ENCODE data around the gene PPP1R9A.

PPP1R9A gene

DNA sequence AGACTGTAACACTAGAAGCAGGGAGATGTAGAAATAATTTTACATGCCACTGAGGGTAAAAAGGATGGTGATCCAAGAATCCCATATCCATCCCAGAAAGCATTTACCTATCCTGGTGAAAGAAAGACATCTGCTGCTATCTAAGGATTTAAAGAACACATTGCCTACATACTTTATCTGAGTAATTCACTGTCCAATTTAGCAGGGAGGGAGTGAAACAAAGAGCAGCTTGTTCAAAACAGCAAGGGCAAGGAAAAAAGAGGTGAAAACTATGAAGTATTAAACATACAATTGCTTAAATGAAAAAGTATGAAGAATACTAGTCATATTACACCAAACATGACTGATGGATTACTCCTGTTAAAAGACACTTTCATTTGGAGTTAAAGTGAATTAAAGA is 206.2 kb downstream of the PPP1R9A start (continued):
- TF ChIP-seq, protein P1, sequence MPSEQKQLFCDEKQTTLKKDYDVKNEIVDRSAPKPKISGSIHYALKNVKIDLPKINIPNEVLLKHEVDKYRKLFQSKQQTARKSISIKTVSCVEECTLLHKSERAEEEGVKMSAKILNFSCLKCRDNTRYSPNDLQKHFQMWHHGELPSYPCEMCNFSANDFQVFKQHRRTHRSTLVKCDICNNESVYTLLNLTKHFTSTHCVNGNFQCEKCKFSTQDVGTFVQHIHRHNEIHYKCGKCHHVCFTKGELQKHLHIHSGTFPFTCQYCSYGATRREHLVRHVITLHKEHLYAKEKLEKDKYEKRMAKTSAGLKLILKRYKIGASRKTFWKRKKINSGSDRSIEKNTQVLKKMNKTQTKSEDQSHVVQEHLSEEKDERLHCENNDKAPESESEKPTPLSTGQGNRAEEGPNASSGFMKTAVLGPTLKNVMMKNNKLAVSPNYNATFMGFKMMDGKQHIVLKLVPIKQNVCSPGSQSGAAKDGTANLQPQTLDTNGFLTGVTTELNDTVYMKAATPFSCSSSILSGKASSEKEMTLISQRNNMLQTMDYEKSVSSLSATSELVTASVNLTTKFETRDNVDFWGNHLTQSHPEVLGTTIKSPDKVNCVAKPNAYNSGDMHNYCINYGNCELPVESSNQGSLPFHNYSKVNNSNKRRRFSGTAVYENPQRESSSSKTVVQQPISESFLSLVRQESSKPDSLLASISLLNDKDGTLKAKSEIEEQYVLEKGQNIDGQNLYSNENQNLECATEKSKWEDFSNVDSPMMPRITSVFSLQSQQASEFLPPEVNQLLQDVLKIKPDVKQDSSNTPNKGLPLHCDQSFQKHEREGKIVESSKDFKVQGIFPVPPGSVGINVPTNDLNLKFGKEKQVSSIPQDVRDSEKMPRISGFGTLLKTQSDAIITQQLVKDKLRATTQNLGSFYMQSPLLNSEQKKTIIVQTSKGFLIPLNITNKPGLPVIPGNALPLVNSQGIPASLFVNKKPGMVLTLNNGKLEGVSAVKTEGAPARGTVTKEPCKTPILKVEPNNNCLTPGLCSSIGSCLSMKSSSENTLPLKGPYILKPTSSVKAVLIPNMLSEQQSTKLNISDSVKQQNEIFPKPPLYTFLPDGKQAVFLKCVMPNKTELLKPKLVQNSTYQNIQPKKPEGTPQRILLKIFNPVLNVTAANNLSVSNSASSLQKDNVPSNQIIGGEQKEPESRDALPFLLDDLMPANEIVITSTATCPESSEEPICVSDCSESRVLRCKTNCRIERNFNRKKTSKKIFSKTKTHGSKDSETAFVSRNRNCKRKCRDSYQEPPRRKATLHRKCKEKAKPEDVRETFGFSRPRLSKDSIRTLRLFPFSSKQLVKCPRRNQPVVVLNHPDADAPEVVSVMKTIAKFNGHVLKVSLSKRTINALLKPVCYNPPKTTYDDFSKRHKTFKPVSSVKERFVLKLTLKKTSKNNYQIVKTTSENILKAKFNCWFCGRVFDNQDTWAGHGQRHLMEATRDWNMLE (tag by site-specific recombination; conservative IDR thresholded peaks at IDR 0.05; ENCODE audit: low read depth), result no peak
- no peak for TF ChIP-seq SCRT1 (tag by site-specific recombination; IDR thresholded peaks at IDR 0.05; ENCODE audit: borderline replicate concordance)
- TF ChIP-seq ZNF791 (tag by site-specific recombination; IDR thresholded peaks at IDR 0.05), result no peak
- TF ChIP-seq, protein P2, sequence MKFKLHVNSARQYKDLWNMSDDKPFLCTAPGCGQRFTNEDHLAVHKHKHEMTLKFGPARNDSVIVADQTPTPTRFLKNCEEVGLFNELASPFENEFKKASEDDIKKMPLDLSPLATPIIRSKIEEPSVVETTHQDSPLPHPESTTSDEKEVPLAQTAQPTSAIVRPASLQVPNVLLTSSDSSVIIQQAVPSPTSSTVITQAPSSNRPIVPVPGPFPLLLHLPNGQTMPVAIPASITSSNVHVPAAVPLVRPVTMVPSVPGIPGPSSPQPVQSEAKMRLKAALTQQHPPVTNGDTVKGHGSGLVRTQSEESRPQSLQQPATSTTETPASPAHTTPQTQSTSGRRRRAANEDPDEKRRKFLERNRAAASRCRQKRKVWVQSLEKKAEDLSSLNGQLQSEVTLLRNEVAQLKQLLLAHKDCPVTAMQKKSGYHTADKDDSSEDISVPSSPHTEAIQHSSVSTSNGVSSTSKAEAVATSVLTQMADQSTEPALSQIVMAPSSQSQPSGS (tag by site-specific recombination; IDR thresholded peaks at IDR 0.05; ENCODE audit: low read depth), result no peak
- TF ChIP-seq, protein P3, sequence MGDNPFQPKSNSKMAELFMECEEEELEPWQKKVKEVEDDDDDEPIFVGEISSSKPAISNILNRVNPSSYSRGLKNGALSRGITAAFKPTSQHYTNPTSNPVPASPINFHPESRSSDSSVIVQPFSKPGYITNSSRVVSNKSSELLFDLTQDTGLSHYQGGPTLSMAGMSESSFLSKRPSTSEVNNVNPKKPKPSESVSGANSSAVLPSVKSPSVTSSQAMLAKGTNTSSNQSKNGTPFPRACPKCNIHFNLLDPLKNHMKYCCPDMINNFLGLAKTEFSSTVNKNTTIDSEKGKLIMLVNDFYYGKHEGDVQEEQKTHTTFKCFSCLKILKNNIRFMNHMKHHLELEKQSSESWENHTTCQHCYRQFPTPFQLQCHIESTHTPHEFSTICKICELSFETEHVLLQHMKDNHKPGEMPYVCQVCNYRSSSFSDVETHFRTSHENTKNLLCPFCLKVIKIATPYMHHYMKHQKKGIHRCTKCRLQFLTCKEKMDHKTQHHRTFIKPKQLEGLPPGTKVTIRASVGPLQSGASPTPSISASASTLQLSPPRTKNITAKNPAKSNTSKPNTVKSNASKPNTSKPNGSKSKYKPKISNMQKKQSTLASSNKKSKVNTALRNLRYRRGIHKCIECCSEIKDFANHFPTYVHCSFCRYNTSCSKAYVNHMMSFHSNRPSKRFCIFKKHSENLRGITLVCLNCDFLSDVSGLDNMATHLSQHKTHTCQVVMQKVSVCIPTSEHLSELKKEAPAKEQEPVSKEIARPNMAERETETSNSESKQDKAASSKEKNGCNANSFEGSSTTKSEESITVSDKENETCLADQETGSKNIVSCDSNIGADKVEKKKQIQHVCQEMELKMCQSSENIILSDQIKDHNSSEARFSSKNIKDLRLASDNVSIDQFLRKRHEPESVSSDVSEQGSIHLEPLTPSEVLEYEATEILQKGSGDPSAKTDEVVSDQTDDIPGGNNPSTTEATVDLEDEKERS (tag by site-specific recombination; IDR thresholded peaks at IDR 0.05), result no peak
- TF ChIP-seq ZNF664 (tag by site-specific recombination; IDR thresholded peaks at IDR 0.05), result no peak
- TF ChIP-seq ZNF214 (tag by site-specific recombination; IDR thresholded peaks at IDR 0.05; ENCODE audit: borderline replicate concordance), result no peak
- no peak for TF ChIP-seq MEIS1 (CRISPR knock-in tag; IDR thresholded peaks at IDR 0.05; ENCODE audit: borderline replicate concordance)

DNA sequence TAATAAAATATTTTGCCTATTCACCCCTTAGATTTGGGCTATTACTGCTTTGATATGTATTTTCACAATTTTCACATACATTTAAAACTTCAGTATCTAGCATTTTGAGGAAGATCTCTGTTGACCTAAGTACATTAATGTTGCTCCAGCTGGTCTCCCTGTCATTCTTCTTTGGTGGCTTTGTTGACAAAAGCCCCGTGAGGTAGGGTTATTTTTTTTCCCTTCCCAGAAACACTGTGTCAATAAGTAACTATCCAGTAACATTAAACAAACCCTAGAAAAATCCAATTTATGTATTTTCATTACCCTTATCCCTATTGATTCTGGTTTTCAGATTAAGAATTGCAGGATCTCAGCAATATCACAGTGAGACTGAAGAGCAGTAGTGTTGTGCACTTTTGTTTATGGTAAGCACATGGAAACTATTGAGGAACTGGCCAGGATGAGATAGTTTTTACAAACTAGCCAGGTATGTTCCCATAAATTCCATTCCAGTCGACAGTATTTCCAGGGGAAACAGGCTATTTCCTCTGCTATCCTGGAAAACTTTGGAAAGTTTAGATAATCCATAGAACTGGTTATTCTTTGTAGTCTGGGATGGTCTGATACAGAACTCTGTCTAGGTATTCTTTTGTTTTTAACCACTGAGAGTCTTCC is 218.8 kb downstream of the PPP1R9A start:
- H3K27ac ChIP-seq (ENCODE audit: extremely low read depth, low read depth, low read length), result no peak overlapping the region
- no peaks in the 10 kb centered on the region for H3K4me1 ChIP-seq (ENCODE audit: control insufficient read depth, insufficient read depth, low read length)
- no peaks in the 10 kb centered on the region for H3K9me3 ChIP-seq (ENCODE audit: control insufficient read depth, insufficient read depth, low read depth, low read length)
- TF ChIP-seq MZF1 (tag by site-specific recombination; IDR thresholded peaks at IDR 0.05; ENCODE audit: borderline replicate concordance), result no peak
- TF ChIP-seq ZNF121 (tag by site-specific recombination; IDR thresholded peaks at IDR 0.05), result no peak
- TF ChIP-seq ZNF138 (tag by site-specific recombination; IDR thresholded peaks at IDR 0.05; ENCODE audit: borderline replicate concordance), result no peak
- H3K36me3 ChIP-seq (ENCODE audit: control insufficient read depth in 2 of 2, insufficient read depth in 1 of 2, low read length in 2 of 2), result no peaks in the 10 kb centered on the region
- CTCF ChIA-PET, result no interaction called here
- POLR2A ChIA-PET, result no interaction called here
- no peak overlapping the region for H3K4me3 ChIP-seq (ENCODE audit: low read depth, low read length)

DNA sequence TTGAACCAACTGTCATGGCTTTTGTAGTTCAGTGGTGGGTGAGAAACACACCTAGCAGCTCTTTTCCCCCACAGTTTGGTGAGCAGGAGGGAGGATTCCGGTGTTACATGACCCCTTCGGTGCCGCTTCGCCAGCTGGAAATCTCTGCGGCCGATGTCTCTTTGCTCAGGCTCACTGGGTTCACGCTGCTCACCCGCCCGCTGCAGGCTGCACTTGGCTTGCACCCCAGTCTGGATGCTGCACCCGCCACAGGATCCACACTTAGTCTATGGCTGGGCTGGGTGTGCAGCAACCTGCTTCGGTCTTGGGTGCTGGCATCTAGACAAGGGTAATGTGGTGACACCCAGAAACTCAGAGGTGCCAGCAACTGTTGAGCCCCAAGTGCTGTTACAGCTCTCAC is 225.1 kb downstream of the PPP1R9A start:
- Histone ChIP-seq H3K9me3 (ENCODE audit: control insufficient read depth, insufficient read depth, low read depth, low read length) (no peaks in the 10 kb centered on the region), H3K36me3 (ENCODE audit: control insufficient read depth in 2 of 2, insufficient read depth in 1 of 2, low read length in 2 of 2) (no peaks in the 10 kb centered on the region), H3K4me3 (ENCODE audit: low read depth, low read length) (no peak overlapping the region), H3K4me1 (ENCODE audit: control insufficient read depth, insufficient read depth, low read length) (no peaks in the 10 kb centered on the region), H3K27ac (ENCODE audit: extremely low read depth, low read depth, low read length) (no peak overlapping the region)
- ChIA-PET POLR2A (no interaction called here), CTCF (no interaction called here)
- no peak for TF ChIP-seq ZFP3 (tag by site-specific recombination; IDR thresholded peaks at IDR 0.05; ENCODE audit: low read depth)
- TF ChIP-seq ZNF354C (tag by site-specific recombination; IDR thresholded peaks at IDR 0.05; ENCODE audit: borderline replicate concordance, low read depth), result no peak
- no peak for TF ChIP-seq ZNF792 (tag by site-specific recombination; IDR thresholded peaks at IDR 0.05)
- TF ChIP-seq ZNF660 (tag by site-specific recombination; IDR thresholded peaks at IDR 0.05), result no peak
- TF ChIP-seq, protein P4, sequence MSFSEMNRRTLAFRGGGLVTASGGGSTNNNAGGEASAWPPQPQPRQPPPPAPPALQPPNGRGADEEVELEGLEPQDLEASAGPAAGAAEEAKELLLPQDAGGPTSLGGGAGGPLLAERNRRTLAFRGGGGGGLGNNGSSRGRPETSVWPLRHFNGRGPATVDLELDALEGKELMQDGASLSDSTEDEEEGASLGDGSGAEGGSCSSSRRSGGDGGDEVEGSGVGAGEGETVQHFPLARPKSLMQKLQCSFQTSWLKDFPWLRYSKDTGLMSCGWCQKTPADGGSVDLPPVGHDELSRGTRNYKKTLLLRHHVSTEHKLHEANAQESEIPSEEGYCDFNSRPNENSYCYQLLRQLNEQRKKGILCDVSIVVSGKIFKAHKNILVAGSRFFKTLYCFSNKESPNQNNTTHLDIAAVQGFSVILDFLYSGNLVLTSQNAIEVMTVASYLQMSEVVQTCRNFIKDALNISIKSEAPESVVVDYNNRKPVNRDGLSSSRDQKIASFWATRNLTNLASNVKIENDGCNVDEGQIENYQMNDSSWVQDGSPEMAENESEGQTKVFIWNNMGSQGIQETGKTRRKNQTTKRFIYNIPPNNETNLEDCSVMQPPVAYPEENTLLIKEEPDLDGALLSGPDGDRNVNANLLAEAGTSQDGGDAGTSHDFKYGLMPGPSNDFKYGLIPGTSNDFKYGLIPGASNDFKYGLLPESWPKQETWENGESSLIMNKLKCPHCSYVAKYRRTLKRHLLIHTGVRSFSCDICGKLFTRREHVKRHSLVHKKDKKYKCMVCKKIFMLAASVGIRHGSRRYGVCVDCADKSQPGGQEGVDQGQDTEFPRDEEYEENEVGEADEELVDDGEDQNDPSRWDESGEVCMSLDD (tag by site-specific recombination; IDR thresholded peaks at IDR 0.05), result no peak
- no peak for TF ChIP-seq ZNF747 (tag by site-specific recombination; IDR thresholded peaks at IDR 0.05)
- no peak for TF ChIP-seq SP2 (tag by site-specific recombination; IDR thresholded peaks at IDR 0.05)
- TF ChIP-seq ZNF248 (tag by site-specific recombination; IDR thresholded peaks at IDR 0.05), result no peak
- TF ChIP-seq ZNF433 (tag by site-specific recombination; IDR thresholded peaks at IDR 0.05; ENCODE audit: low read depth), result no peak
- no peak for TF ChIP-seq ZNF830 (tag by site-specific recombination; IDR thresholded peaks at IDR 0.05; ENCODE audit: low read depth)
- no peak for TF ChIP-seq ZNF48 (tag by site-specific recombination; IDR thresholded peaks at IDR 0.05)
